C1 segment of cervical spinal cord (tissue), 14 donors: Measurements from ENCODE around the gene DLEC1.
"Not testable (repeated sequence)": the region's sequence is repeated elsewhere in the genome, so short reads cannot be mapped to it uniquely, and the experiment has no call there.

Source experiments
- DNase-seq, 14 donors: peaks; one replicate each; lab custom pipeline; 2025; lab: John Stamatoyannopoulos, UW

The DLEC1 gene

DNA sequence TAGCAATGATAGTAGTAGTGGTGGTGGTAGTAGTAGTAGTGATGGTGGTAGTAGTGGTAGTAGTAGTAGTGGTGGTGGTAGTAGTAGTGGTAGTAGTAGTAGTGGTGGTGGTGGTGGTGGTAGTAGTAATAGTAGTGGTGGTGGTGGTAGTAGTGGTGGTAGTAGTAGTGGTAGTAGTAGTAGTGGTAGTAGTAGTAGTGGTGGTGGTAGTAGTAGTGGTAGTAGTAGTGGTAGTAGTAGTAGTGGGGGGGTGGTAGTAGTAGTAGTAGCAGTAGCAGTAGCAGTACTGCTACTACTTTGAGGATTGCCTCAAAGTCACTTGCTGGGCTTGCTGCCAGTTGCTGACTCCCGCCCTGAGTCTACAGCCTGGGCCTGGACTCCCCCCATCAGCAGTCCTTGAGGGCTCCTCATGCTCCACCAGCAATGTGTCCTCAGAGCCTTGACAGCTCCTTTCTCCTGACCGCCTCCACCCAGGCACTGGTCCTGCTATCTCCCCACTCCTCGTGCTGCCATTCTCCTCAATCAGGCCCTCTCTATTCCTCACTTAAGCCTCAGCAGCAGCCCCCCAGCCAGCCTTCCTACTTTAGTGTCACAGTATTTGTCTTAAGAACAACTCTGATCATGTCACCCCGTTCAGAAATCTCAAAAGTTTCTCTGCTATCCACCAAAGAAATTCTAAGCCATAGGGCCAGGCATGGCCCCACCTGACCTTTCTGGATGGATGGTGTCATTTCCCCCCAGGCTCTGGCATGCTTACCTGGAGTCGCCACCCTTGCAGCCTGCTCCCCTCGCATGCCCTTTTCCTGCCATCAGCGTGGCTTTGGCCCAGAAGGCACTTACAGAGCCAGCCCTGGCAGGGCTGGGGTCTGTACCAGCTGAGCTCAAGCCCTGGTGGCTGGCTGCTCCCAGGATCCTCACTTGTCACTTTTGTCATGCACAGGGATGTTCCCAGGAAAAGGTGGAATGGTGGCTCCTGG is 45.6 kb downstream of the DLEC1 start:
- no peak for DNase-seq

DNA sequence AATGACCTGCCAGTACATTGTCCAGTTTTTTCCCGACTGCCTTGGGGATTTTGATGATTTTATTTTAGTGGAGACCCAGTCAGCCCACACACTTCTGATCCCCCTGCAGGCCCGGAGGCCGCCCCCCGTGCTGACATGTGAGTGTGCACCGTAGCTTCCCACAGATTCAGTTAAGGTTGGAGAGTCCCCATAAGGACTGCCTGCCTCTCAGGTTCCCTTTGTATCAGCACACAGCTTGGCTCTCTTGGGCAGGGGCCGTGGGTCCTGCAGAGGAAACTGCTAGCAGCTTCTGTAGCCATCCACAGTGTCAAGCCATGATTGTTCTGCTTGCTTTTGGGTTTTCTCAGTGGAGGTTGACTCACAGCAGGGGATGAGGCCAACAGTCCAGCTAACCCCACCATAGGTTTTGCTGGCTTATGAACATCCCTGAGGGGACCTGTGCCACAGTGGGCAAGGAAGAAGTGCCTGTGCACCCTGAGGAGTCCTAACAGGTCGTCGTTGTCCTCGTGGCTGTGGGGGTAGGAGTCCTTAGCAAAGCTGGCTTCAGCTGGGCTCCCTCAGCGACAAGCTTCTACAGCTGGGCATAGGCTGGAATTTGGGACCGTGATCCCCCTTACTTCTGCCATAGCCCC is 46.4 kb downstream of the DLEC1 start:
- no peak for DNase-seq

DNA sequence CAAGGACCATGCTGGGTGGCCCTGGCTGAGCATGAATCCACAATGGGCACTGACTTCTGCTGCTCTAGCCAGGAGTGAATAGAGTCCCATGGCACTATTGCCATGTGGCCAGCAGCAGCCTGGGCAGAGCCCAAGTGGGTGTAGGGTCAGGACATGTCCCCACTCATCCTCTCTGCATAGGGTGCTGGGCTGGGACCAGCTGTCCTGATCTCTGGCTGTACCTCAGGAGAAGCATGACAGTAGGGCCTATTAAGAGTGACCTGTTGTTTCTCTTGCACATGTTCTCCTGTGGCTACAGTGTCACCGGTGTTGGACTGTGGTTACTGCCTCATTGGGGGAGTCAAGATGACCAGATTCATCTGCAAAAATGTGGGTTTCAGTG is 46.9 kb downstream of the DLEC1 start:
- DNase-seq: no peak

DNA sequence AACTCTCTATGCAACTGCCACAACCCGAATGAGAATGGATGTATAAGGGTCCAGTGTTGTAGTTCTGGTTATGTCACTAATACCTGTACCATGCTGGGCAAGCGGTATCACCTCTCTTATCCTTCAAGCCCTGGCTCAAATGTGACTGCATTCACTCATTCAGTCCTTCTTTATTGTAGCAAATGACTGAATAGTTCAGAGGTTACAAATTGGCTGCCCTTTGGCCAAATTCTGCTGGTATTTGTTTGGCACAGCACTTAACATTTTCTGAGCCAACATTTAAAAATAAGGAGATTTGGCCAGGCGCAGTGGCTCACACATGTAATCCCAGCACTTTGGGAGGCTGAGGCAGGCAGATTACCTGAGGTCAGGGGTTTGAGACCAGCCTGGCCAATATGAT is 47.5 kb downstream of the DLEC1 start:
- no peak for DNase-seq

DNA sequence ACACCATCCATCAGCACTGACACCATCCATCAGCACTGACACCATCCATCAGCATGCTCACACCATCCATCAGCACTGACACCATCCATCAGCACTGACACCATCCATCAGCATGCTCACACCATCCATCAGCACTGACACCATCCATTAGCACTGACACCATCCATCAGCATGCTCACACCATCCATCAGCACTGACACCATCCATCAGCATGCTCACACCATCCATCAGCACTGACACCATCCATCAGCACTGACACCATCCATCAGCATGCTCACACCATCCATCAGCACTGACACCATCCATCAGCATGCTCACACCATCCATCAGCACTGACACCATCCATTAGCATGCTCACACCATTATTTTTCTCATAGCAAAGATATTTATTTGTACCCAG is 48.3 kb downstream of the DLEC1 start:
- not testable (repeated sequence) for DNase-seq

DNA sequence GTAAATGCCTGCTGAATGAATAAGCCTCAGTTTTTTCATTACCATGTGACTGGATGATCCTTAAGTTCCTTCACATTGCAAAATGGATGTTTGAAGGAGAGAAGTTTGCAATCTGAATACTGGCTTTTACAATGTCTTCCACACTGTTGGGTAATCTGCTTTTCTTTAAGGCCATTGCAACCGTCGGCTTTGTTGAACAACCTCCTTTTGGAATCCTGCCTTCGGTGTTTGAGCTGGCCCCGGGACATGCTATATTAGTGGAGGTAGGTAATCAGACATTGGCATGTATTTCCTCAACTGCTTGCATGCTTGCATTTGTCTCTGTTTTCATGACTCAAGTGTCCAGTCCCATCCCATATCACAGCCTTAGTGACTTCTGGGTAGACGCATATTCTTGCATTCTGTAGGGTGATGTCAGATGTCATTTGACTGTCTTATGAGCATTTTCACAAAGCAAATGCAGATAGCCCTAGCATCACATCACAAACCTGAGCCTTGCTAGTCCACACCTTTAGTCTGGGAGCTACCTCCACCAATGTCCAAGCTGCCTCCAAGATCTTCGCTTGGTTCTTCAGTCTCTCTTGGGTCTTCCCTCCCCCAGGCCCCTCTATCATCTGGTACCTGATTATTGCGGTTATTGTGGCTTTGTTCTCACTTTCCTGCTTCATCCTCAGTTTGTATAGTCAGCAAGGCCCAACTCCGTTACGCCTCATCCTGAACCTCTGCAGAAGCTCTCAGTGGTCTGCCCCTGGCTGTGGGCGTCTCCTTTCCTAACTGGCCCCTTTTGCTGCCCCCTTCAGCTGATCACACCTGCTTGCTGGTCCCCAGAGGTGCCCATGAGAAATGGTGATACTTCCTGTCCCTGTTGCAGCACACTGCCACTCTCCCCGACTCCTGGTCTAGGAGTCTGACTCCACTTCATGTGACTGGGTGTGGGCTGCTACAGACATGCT is 49.4 kb downstream of the DLEC1 start:
- DNase-seq: no peak

DNA sequence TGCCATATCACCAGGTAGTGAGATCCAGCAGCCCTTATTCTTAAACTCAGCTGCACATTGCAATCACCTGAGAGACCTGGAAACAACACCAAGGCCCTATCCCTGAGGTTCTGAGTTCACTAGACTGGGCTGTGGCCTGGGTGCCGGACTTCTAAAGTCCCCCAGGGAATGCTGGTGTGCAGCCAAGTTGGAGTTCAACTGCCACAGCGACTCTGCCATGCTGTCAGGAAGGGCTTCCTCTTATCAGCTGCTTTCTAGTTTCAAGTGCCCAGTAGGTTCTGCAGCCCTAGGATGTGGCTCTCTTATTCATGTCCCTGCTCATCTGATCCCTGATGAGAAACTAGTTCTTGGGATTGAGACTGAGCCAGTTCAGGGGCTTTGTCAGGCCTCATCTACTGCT is 50.2 kb downstream of the DLEC1 start:
- no peak for DNase-seq

DNA sequence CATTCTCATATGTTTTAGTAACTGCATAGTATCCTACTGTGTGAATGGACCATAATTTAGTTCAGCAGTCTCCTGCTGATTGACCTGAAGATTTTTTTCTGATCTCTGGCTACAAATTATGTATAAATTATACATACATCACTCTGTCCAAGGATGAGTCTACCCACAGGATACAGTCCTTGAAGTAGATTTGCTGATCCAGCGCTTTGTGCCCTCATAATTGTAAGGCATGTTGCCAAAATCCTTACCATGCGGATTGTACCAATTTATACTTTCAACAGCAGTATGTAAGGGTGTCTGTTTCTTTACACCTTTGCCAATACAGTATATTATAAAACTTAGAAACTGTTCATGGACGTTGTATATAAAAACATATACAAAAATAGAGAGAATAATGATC is 51.4 kb downstream of the DLEC1 start:
- no peak for DNase-seq

DNA sequence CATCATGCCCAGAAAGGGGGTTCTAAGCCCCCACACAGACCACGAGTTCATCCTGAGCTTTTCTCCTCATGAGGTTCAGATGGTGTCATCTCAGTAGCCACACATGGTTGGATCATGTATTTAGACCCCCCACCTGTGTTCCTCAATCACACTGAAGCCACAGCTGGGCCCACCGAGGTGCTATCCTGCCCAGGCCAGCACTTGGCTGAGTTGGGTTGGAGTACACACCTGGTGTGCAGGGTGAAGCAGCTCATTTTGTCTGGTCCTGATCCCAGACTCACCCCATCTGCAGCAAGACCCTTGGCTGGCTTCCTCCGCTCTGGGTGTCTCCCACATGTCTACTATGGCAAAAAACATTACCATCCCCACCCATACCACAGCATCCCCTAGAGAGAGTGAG is 56.0 kb downstream of the DLEC1 start:
- DNase-seq: no peak

DNA sequence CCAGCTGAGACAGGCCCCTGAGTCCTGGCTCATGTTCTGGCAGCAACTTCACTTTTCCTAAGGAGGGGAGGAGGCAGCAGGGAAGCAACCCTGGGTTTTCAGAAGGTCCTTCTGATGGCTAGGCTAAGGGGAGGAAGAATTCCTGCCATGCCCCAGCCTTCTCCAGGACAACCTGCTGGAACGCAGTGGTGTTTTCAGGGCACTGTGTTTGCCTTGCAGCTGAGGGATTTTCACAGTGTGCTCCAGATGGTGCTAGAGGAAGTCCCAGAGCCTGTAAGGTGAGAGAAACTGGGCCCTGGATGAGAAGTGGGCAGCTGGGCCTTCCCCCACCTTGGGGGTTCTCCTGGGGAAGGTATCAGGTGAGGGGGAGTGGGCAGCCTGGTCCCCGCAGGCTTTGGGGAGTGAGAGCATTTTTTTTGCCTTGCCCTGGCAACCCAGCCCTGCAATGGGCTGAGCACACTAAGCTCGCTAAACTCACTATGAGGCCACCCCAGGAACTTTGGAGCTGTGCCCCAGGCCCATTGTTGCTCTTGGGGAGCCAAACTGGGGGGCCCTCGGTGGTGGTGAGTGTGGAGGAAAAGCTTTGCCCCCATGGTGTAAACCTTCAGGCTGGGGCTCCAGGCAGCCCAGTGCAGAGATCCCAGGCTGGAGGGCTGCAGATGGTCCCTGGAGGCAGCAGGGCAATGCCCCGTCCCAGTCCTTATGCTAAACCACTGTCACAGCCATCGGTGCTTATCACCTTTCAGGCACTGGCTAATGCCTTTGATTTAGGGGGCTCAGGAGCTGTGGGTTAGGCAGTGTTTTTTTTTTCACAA is 56.9 kb downstream of the DLEC1 start:
- DNase-seq: peak in 4 of 14 donors; percentile 16 to 43 (median 33)

DNA sequence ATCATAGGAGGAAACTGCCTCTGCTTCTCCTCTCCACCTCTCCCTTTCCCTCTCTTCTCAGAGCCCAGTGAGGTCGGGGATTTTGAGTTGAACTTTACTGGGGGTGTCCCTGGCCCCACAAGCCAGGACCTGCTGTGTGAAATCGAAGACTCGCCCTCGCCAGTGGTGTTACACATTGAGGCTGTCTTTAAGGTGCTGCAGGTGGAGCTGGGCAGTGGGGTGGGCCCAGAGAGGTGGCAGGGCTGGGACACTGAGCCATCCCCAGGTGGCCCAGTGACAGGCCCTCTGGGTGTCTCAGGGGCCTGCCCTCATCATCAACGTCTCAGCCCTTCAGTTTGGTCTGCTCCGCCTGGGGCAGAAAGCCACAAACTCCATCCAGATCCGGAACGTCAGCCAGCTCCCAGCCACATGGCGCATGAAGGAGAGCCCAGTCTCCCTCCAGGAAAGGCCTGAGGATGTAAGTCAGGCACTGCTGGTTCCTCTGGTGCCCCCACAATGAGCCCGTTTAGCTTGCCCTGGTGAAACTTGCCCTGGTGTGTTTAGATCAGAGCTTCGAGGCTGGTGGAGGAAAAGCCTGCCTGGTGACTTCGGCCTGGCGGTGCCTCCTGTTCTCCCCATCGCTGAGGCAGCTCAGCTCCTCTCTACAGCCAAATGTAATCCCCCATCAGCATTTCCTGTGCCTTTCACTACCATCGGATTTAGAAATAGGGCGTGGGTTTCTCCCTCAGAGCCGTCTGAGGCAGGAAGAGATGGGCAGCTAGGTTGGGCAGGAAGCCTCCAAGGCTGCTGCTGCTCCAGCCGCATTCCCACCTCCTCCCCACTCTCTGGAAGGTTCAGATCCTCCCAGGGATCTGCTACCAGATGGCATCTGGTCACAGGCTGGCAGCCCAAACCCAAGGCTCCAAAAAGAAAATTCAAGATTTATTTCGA is 58.7 kb downstream of the DLEC1 start:
- no peak for DNase-seq

DNA sequence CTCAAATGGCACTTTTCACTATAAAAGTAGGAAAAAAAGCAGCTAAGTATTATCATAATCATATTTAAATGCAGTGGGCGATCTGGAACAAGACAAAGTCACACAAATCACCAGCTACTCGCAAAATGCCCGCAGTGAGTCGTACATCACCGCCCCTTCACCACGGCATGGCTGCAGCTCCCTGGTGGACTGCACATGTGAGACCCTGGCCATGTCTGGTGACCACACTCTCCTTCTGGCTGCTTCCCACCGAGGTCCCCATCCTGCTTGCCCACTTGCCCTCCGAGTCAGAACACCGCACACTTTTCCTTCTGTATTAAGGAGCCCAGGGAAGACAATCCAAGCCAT is 59.3 kb downstream of the DLEC1 start:
- DNase-seq: no peak

DNA sequence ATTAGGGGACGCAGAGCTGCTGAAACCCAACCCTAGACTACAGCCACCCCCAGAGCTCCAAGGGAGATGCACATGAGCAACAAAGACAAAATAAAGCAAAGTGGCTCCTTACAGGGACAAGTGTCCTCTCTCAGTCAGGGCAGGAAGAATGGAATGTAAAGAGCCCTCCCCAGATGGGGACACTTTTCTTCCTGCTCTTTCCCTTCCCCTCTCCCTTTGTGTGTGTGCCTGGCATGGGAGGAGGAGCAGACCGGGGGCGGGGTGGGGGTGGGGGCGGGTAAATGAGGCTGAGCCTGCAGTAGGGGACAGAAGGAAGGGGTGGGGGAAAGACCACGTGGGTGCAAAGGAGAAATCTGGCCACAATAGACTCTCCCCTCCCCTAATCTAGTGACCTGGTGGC is 60.5 kb downstream of the DLEC1 start:
- no peak for DNase-seq

DNA sequence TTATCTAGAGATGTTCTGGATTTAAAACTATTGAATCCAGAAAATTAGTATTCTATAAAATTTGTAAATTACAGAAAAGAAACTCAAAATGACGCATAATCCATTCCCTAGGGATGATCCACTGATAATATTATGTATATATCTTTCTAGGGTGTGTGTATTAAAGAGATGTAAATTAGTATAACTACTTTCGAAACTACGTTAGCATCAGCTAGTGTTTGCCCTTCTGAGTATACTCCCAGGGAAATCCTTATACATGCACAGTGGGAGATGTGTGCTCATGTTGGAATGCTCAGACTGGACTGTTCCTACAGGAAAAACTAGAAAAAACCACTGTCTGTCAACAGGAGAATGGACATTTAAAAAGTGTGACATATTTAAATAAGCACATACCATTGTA is 61.5 kb downstream of the DLEC1 start:
- no peak for DNase-seq

DNA sequence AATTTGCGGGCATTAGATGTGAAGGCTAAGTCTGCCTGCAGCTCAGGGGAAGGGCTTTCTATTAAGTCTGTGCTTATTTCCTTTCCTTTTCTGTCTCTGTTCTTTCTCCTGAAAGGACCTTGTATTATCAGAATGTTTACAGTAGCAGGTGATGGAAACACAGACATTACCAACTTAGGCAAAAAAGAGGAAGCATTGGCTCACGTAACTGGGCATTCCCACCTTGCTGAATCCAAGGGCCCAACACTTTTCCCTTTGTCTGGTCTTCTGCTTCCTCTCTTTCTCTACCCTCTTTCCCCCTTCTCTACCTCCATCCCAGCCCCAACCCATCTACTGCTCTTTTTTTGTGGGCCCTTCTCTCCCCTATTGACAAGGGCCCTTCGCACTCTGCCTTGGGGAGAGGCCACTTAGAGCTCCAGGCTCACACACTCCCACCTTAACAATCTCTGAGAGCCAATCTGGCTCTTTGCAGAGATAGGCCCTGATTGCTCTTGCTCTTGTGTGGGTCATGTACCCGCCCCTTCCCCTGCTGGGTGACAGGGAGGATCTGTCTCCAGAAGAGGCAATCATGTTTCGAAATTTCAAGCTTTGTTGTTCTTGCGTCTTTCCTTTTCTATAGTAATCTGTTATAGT is 62.9 kb downstream of the DLEC1 start:
- no peak for DNase-seq

DNA sequence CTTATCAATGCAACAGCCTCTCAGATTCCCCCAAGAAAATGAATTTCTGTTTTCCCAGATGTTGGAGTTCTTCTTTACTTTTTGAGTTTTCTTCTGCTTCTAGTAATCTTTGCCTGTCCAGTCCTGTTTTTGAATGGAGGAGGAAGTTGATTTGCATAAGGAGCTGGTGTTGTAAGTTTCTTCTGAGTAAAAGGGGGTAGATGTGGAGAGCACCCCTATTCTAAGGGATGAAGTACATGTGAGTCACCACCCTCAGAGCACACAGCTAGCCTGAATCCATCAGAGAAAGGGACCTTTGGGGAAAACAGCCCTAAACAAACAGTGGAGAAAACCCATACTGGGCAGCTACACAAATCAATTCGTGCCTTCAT is 63.4 kb downstream of the DLEC1 start:
- DNase-seq: no peak

DNA sequence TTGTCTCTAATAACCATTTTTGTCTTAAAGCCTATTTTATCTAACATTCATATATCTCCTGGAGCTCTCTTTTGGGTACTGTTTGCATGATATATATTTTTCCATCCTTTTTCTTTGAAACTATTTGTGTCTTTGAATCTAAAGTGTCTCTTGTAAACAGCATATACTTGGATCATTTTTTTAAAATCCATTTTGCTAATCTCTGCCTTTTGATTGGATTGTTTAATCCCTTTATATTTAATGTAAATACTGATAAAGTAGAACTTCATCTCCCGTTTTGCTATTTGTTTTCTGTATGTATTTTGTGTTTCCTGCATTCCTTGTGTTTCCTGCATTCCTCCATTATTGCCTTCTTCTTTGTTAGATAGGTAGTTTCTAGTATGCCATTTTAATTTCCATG is 66.5 kb downstream of the DLEC1 start:
- DNase-seq: no peak

DNA sequence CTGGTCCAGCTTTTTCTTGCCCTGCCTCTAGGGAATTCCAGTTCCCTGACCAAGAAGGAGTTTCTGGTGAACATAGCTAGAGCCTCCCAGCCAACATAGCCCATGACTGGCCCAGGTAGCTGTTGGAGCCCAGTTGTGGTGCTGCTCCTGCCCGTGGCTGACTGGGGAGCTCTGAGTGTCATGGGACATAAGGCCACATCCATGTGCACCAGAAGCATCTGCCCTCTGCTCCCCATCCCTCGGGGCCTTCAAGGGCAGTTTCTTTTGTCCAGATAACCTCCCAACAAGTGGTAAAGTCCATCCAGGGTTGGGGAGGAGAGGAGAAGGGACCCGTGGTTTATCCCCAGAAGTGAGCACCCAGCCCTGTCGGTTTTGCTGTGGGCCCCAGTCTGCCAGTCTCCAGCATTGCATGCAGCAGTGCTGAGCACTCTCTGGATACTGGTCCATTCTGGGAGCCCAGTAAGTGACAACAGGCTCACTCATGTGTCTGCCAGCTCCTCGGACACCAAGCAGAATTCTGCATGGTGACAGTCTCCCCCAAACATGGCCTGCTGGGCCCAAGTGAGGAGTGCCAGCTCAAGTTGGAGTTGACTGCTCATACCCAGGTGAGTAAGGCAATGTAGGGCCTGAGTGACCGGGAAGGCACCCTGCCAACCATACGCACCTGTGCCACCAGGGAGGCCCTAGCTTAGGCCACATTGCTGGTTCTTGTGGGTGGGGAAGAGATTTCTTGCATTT is 69.1 kb downstream of the DLEC1 start:
- DNase-seq: no peak
